GM19025 (cell line): Measurements from ENCODE around the gene CROT.

Source experiments
- ATAC-seq: cut with Tn5 transposase; IDR thresholded peaks from one replicate; pipeline ENCODE4 v1.9.1; 2021; ENCODE audit warnings: mild to moderate bottlenecking, low read depth, moderate library complexity; ENCODE audit not compliant: unreplicated experiment

CROT gene

DNA sequence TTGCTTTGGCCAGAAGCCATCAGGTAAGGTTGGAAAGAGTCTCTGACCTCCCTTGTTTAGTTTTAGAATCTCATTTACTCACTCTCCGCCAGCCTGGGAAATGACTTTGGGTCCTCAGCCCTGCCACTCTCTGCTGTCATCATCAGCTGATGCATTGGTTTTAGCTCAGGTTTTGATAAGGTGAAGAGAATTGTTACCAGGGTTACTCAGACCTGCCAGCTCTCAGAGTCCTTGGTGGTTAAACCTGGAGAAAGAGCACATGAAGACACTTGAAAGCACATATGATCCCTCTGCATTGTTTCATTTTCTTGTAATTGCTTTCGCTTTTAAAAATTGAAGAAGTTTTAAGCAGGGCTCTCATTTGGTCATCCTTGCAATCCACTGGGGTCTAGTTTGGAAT, 4.0 kb upstream of the CROT start:
- no peak for ATAC-seq

GRCh38 chr7:87342231-87342630, 3.2 kb upstream of the CROT start:
- ATAC-seq = no peak

DNA sequence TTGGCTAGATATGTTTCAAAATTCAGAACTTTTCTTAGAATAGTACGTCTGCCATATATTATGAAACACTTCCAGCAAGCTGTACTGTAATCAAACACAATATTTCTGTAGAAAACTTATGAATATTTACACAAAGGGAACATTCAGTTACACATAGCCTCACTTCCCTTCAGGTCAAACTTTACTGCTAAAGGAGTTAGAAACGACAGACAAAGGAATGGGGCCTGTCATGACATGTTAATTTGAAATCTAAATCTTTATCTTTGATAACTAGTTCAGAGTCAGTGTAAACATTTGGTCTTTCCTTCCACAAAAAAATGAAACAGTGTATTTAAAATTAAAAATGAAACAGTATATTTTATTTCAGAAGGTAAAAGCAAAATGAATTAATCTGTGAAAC, 1.0 kb upstream of the CROT start:
- no peak for ATAC-seq

DNA sequence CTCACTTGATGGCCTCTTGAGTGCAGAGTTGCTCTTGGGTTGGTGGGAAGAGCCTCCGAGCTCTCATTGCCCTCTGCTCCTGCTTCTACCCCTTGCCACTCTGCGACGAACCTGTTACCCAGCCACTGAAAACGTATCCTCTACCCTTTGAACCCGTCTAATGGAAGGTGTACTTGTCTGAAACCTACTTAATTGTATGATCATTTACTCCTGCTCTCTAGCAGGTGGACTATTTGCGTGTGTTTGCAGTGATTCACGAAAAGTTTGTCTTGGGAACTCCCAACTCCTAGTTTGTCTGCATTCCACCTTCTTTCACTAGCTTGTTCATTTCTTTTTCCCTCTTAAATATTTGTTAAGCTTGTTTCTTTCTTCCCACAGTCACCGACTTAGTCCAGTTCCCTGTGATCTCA, 503 bp downstream of the CROT start:
- ATAC-seq = no peak

DNA sequence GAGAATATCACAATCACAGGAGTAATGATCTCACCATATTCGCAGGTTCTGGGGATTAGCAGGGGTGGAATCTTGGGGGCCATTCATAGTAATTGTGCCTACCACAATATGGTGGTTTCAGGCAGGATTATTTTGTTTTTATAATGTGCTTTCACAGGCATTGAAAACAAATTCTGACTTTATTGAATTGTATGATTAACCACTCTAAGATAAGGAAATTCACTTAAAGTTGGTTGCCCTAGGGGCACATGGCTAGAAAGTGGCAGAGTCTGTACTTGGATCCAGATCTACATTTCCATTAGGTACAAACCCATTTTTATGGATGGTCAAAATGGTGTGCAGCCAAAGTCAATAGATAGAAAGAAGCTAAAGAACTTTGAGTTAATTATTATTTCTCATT, 1.7 kb downstream of the CROT start:
- no peak for ATAC-seq

DNA sequence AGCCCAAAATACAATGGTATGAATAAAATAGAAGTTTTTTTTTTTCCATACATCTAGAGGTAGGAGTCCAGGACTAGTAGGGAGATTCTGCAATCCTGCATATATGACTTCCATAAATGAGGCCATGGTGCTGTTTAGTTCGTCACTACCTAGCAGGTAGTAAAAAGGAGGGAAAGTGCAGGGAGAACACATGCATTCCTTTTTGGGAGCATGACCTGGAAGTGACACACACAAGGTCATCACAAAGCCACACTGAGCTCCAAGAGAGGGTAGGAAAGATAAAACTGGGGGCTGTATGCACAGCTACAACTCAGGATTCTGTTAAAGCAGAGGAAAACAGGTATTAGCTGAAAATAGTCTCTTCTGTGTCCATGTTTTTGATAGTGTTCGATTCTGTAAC, 2.2 kb downstream of the CROT start:
- no peak for ATAC-seq

GRCh38 chr7:87354749-87355148, 9.3 kb downstream of the CROT start:
- ATAC-seq = no peak

- ATAC-seq = no peak
Observed at GRCh38 chr7:87356448-87356847, 11.0 kb downstream of the CROT start.

- ATAC-seq = no peak
Observed at GRCh38 chr7:87359366-87359765, 13.9 kb downstream of the CROT start.

DNA sequence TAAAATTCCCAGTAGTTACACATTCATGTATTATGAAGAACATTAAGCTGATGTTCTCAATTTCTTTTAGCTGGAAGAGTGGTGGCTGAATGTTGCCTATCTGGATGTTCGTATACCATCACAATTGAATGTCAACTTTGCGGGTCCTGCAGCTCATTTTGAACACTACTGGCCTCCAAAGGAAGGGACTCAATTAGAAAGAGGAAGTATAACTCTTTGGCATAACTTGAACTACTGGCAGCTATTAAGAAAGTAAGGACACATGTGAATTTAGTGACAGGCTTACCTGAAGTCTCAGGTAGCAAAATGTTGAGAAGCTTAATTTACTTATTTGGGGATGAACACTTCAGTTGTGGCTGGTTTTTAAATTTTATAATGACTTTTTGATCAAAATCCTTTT, 15.9 kb downstream of the CROT start:
- no peak for ATAC-seq

DNA sequence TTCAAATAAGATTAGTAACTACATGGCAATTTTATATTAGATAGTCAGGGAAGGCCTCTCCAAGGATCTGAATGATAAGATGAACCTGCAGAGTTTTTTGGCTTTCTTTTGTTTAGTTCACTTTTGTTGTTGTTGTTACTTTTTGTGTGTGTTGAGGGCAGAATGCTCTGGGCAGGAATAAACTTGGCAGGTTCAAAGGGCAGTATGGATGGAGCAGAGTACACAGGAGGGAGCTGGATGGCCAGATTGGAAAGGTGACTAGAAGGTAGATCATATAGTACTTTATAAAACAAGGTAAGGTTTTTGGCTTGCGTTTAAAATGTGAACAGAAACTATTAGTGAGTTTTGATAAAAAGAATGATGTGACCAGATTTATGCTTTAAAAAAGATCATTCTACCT, 17.9 kb downstream of the CROT start:
- ATAC-seq = no peak

- ATAC-seq = no peak
Observed at GRCh38 chr7:87364246-87364645, 18.8 kb downstream of the CROT start.

- ATAC-seq = no peak
Observed at GRCh38 chr7:87369216-87369615, 23.8 kb downstream of the CROT start.

- ATAC-seq = no peak
Observed at GRCh38 chr7:87370660-87371180, 25.3 kb downstream of the CROT start.

- no peak for ATAC-seq
Observed at GRCh38 chr7:87375662-87376435, 30.4 kb downstream of the CROT start.

- ATAC-seq = no peak
Observed at GRCh38 chr7:87380905-87381304, 35.4 kb downstream of the CROT start.

DNA sequence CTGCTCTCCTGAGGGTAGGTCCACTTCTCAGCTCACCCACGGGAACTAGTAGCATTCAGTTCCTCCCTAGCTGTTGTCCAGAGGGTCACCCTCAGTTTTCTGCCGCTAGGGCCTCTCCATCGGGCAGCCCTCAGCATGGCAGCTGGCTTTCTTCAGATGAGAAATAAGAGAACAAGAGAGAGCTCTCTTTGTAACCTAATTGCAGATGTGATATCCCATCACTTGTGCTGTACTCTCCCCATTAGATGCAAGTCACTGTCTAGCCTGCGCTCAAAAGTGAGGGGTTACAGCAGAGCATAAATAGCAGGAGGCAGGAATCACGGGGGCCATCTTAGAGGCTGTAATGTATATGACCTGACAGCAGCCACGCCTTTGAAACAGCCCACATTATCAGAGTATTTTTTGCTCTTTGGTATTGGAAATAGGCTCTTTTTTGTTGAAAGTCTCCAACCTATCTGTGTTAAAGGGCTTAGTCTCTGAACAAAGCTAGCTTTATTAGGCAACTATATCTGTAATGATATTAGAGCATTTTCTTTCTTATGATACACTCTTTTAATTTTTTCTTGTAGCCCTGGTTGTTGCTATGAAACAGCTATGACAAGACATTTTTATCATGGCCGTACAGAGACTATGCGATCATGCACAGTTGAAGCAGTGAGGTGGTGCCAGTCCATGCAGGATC, 45.7 kb downstream of the CROT start:
- ATAC-seq = no peak

GRCh38 chr7:87395442-87396020, 50.1 kb downstream of the CROT start:
- no peak for ATAC-seq

- ATAC-seq = no peak
Observed at GRCh38 chr7:87398446-87398845, 53.0 kb downstream of the CROT start.

DNA sequence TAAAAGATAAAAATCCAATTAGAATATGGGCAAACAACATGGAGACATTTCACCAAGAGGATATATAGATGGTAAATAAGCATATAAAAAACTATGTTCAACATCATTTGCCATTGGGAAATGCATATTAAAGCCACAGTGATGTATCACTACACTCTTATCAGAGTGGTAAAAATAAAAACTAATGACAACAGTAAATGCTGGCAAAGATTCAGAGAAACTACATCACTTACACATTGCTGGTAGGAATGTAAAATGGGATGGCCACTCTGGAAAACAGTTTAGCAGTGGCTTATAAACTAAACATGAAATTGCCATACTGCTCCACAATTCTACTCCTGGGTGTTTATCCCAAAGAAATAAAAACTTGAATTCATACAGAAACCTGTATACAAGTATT, 59.2 kb downstream of the CROT start:
- no peak for ATAC-seq

DNA sequence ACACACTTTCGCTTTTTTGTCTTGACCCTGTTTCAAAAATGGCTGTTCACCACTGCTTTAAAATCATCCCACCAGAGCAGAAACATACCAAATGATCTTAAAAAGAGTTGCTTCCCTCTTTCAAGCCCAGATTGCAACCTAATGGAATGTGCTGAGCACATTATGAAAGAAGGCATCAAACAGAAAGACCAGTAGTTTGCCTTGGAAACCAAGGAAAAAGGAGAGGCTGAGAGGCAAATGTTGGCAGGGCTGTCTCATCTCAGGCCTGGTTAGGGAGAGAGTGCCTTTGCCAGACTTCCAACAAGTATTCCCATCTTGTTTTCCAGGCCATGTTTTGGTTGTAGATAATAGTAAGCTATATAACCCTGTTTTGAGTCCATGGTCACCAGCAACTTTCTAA, 65.7 kb downstream of the CROT start:
- ATAC-seq = no peak

- ATAC-seq = no peak
Observed at GRCh38 chr7:87413029-87413428, 67.6 kb downstream of the CROT start.
